Activated CD4-positive, alpha-beta memory T cell treated with anti-CD3 and anti-CD28 coated beads, Interleukin-2, amount 10 ng/mL, durations not matched to agents 7 days and 5 days (primary cell): ENCODE data around the gene CFHR2. TPM values are rescaled to one million over a fixed set of nuclear protein-coding genes. Genes with fewer than 3 reads are reported as not detected.
"Not testable (repeated sequence)": the region's sequence is repeated elsewhere in the genome, so short reads cannot be mapped to it uniquely, and the experiment has no call there.

Experiments
- CTCF ChIA-PET: fragments of 350-600 bp; sonication (Branson Sonifier 250); formaldehyde crosslinking; loops from one replicate; lab custom pipeline; 2021; ENCODE audit warnings: antibody characterized with exemption, inconsistent platforms; lab: Charles Lee
- POLR2A ChIA-PET: fragments of 350-600 bp; sonication (Branson Sonifier 250); formaldehyde crosslinking; loops from one replicate; lab custom pipeline; 2021; ENCODE audit warnings: antibody characterized with exemption; lab: Charles Lee
- DNase-seq: peaks from one replicate; pipeline ENCODE4 v3.0.0-alpha.2; 2020
- H3K27ac Mint-ChIP-seq: one replicate; pipeline ENCODE4 v1.8.0; 2021; ENCODE audit warnings: mild to moderate bottlenecking, mixed read lengths
- H3K27me3 Mint-ChIP-seq: one replicate; pipeline ENCODE4 v1.8.0; 2021; ENCODE audit warnings: mixed read lengths
- H3K36me3 Mint-ChIP-seq: one replicate; pipeline ENCODE4 v1.8.0; 2021; ENCODE audit warnings: low read depth, mixed read lengths
- H3K4me1 Mint-ChIP-seq: one replicate; pipeline ENCODE4 v1.8.0; 2021; ENCODE audit warnings: mixed read lengths
- H3K4me3 Mint-ChIP-seq: one replicate; pipeline ENCODE4 v1.8.0; 2021; ENCODE audit warnings: mild to moderate bottlenecking, mixed read lengths
- H3K9me3 Mint-ChIP-seq: one replicate; pipeline ENCODE4 v1.8.0; 2021; ENCODE audit warnings: mixed read lengths
- total RNA-seq, 2 experiments: library from RNA; stranded (reverse); gene quantifications; one replicate each; pipeline ENCODE4 v1.2.3, GENCODE V29; 2021

Gene CFHR2
- total RNA-seq, 2 experiments from 2014 or later, result not detected

DNA sequence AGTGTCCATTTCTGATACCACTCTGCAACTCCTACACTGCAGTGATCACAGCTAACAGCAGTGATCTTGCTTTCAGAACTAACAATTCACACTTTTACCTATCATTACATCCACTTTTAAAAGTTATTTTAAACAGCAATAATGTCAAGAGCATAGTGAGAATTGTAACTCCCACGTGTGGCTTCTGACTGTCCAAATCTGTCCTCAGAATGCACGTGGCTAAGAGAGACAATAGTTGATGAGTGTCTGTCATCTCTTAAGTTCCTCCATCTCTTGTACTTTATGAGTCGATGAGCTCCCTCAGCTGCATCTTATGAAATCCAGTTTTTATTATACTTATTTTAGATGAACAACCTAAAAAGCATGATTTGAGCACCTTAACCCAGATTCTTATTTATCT, 17.3 kb downstream of the CFHR2 start:
- Mint-ChIP-seq H3K27ac (no peak overlapping the region), H3K36me3 (no peaks in the 10 kb centered on the region), H3K4me3 (no peak overlapping the region), H3K4me1 (no peaks in the 10 kb centered on the region), H3K9me3 (peaks cover 2% of the 10 kb centered on the region), H3K27me3 (no peaks in the 10 kb centered on the region)
- POLR2A ChIA-PET, result no interaction called here
- CTCF ChIA-PET, result no interaction called here
- DNase-seq, result no peak

DNA sequence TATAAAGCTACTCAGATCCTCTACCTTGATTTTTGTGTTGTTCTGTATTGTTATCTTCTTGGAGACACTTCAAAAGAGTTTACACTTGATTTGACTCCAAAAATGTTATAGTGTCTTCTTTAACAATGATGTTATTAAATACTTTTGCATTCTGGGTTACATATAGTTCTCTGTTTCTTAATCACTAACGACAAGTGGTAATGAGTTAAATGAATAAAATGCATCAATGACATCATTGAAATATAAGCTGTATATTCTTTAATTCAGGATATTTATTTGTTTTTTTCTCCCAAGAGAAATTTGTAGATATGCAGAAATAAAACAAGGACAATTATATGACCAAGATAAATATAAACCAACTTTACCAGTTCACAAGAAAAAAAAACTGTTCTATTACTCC, 26.6 kb downstream of the CFHR2 start:
- ChIA-PET POLR2A (no interaction called here), CTCF (no interaction called here)
- Mint-ChIP-seq H3K27me3 (no peaks in the 10 kb centered on the region), H3K4me3 (no peak overlapping the region), H3K27ac (no peak overlapping the region), H3K9me3 (no peaks in the 10 kb centered on the region), H3K4me1 (no peaks in the 10 kb centered on the region), H3K36me3 (no peaks in the 10 kb centered on the region)
- DNase-seq, result no peak

DNA sequence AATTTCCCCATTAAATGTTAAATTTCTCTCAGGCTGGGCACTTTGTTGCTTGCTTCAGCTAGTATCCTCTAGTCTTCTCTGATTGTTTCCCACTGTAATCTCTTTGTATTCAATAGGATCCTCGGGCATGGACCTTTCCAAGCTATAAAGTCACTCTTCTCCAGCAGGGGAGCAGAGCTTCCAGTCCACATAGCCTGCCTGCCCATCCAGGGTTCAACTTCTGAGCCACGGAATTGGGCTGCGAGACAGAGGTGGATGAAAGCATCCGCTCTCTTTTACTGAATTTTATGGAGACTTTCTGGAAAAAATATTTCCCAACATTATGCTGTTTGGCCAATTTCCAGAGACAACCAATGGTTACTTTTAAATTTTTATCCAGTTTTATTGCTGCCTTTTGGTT, 32.7 kb downstream of the CFHR2 start:
- no peaks in the 10 kb centered on the region for H3K27me3 Mint-ChIP-seq
- DNase-seq, result no peak
- POLR2A ChIA-PET, result no interaction called here
- CTCF ChIA-PET, result no interaction called here
- no peak overlapping the region for H3K4me3 Mint-ChIP-seq
- H3K27ac Mint-ChIP-seq, result no peak overlapping the region
- no peaks in the 10 kb centered on the region for H3K4me1 Mint-ChIP-seq
- no peaks in the 10 kb centered on the region for H3K9me3 Mint-ChIP-seq
- no peaks in the 10 kb centered on the region for H3K36me3 Mint-ChIP-seq

DNA sequence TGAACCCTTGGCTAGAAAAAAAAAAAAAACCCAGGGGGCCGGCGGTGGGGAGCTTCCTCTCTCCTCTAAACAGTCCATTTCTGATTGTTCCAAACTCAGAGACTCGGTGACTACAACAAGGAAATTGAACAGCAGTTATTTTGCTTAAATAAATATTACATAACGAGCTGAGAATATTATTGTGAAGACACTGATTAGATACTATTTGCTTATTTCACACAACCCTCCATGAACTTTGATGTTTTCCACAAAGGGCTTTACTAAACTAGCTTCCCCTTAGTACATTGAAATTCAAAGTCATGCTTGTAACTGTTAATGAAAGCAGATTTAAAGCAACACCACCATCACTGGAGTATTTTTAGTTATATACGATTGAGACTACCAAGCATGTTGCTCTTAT, 33.7 kb downstream of the CFHR2 start, which contains the start of gene CFHR5:
TSS of gene CFHR5 (plus strand) at position 279 of the 400 bp plus-strand sequence. CDS start at position 388, 109 bp downstream.
- ChIA-PET POLR2A (interaction anchor here (0.6 kb wide), 1 partner anchor 101 kb away, joined by 4 read pairs; no protein-coding TSS in a partner anchor), CTCF (no interaction called here)
- Mint-ChIP-seq H3K36me3 (no peaks in the 10 kb centered on the region), H3K27ac (no peak within 1 kb of the TSS), H3K4me1 (no peaks in the 10 kb centered on the region), H3K4me3 (no peak within 1 kb of the TSS), H3K27me3 (no peaks in the 10 kb centered on the region), H3K9me3 (no peaks in the 10 kb centered on the region)
- no peak for DNase-seq

DNA sequence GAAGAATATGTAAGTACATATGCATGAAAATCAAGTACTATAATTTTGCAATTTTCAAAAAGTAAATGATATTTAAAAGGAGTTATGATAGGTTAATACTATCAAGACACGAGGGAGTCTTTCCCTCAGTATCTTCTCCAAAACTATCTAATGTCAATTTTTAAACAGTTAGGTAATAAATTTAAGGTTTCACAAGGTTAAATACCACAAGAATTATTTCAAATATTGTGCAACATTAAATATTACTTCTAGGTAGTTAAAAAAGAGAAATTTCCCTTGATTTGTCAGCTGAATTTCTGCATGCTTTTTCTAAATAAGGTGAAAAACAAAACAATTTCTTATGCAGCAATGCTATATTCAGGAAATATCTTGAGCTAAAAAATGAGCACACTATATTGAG, 37.3 kb downstream of the CFHR2 start:
- Mint-ChIP-seq H3K36me3 (no peaks in the 10 kb centered on the region), H3K27ac (no peak overlapping the region), H3K4me3 (no peak overlapping the region), H3K4me1 (no peaks in the 10 kb centered on the region), H3K27me3 (no peaks in the 10 kb centered on the region), H3K9me3 (no peaks in the 10 kb centered on the region)
- DNase-seq, result no peak
- CTCF ChIA-PET, result no interaction called here
- POLR2A ChIA-PET, result no interaction called here

DNA sequence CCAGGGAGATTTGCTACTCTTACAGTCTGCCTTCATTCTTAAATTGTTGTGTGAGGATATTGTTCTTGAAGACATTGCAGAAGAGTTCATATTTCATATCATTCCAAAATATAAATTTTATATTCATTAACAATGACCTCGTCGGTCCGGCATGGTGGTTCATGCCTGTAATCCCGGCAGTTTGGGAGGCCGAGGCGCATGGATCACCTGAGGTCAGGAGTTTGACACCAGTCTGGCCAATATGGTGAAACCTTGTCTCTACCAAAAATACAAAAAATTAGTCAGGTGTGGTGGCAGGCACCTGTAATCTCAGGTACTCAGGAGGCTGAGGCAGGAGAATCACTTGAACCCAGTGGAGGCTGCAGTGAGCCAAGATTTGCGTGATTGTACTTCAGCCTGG, 38.7 kb downstream of the CFHR2 start:
- DNase-seq, H3K27ac Mint-ChIP-seq, CTCF ChIA-PET, POLR2A ChIA-PET, H3K4me1 Mint-ChIP-seq, H3K4me3 Mint-ChIP-seq, H3K36me3 Mint-ChIP-seq, H3K9me3 Mint-ChIP-seq, H3K27me3 Mint-ChIP-seq: not testable (repeated sequence)

DNA sequence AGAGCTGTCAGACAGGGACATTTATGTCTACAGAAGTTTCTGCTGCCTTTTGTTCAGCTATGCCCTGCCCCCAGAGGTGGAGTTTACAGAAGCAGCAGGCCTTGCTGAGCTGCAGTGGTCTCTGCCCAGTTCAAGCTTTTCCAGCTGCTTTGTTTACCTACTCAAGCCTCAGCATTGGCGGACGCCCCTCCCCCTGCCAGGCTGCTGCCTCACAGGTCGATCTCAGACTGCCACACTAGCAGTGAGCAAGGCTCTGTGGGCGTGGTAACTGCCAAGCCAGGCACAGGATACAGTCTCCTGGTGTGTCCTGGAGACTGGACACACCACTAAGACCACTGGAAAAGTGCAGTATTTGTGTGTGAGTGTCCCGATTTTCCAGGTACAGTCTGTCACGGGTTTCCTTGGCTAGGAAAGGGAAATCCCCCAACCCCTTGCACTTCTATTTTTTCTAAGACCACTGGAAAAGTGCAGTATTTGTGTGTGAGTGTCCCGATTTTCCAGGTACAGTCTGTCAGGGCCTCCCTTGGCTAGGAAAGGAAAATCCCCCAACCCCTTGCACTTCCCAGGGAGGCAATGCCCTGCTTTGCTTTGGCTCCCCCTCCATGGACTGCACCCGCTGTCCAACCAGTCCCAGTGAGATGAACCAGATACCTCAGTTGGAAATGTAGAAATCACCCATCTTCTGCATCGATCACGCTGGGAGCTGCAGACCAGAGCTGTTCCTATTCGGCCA, 48.5 kb downstream of the CFHR2 start:
- H3K27ac Mint-ChIP-seq, H3K9me3 Mint-ChIP-seq, H3K27me3 Mint-ChIP-seq, H3K4me3 Mint-ChIP-seq, H3K4me1 Mint-ChIP-seq, CTCF ChIA-PET, POLR2A ChIA-PET, DNase-seq, H3K36me3 Mint-ChIP-seq: not testable (repeated sequence)

DNA sequence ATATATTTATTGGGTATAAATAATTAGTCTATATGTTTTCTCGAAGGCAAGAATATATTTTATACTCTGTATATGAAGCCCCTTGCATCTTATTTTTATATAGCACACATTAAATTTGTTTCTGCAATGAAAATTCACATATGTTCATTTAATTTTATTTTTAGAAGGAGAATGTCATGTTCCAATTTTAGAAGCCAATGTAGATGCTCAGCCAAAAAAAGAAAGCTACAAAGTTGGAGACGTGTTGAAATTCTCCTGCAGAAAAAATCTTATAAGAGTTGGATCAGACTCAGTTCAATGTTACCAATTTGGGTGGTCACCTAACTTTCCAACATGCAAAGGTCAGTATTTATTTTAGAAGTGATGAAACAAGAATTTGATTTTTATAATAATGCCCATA, 50.4 kb downstream of the CFHR2 start:
- Mint-ChIP-seq H3K27ac (no peak overlapping the region), H3K4me1 (no peaks in the 10 kb centered on the region), H3K27me3 (no peaks in the 10 kb centered on the region), H3K4me3 (no peak overlapping the region), H3K36me3 (no peaks in the 10 kb centered on the region), H3K9me3 (no peaks in the 10 kb centered on the region)
- POLR2A ChIA-PET, result no interaction called here
- CTCF ChIA-PET, result no interaction called here
- DNase-seq, result no peak

DNA sequence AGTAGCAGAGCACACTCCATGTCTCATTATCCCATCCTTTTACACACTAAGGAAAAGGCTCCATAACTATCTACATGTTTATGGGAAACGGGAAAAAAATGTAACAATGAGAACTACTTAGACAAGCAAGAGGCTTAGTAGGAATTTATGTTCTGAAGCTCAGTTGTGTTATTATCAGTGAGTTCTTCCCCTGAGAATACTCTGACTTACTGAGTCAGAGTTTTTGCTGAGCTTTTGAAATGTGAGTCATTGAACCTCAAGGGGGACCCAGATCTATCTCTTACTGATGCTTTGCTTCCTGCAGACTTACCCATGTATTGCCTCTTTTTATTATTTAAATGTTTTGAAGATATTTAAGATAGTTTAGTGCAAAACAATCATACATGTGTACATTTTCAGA, 53.9 kb downstream of the CFHR2 start:
- ChIA-PET POLR2A (no interaction called here), CTCF (no interaction called here)
- DNase-seq, result no peak
- no peaks in the 10 kb centered on the region for H3K27me3 Mint-ChIP-seq
- H3K36me3 Mint-ChIP-seq, result no peaks in the 10 kb centered on the region
- no peak overlapping the region for H3K4me3 Mint-ChIP-seq
- no peaks in the 10 kb centered on the region for H3K9me3 Mint-ChIP-seq
- no peak overlapping the region for H3K27ac Mint-ChIP-seq
- no peaks in the 10 kb centered on the region for H3K4me1 Mint-ChIP-seq

DNA sequence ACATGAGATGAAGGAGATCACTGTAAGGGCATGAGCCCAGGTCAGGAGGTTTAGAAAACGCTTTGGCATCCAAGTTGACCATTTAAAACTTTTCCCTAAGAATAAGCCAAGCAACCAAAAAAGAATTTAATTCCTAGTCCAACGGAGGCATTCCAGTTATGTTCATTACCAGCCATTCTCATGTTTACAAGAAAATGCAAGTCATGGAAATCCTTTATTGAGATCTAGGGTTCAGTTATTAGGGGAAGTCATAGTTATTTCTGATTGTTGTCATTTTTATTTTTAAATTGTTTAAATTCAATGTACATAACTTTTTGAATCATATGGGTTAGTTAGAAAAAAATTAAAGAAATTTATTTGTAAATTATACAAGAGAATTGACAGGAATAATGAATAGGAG, 58.3 kb downstream of the CFHR2 start:
- H3K27ac Mint-ChIP-seq, result no peak overlapping the region
- H3K27me3 Mint-ChIP-seq, result no peaks in the 10 kb centered on the region
- DNase-seq, result no peak
- H3K9me3 Mint-ChIP-seq, result no peaks in the 10 kb centered on the region
- H3K36me3 Mint-ChIP-seq, result no peaks in the 10 kb centered on the region
- CTCF ChIA-PET, result no interaction called here
- POLR2A ChIA-PET, result no interaction called here
- H3K4me1 Mint-ChIP-seq, result no peaks in the 10 kb centered on the region
- no peak overlapping the region for H3K4me3 Mint-ChIP-seq

DNA sequence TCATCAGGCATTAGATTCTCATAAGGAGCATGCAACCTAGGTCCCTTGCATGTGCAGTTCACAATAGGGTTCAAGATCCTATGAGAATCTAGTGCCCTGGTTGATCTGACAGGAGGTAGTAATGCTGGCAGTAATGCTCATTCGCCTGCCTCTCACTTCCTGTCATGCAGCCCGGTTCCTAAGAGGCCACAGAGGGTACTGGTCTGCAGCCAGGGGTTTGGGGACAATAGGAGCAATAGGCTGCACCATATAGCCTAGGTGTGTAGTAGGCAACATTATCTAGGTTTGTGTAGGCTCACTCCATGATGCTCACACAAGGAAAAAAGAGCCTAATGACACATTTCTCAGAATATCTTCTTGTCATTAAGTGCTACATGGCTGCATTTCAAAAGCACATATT, 59.6 kb downstream of the CFHR2 start:
- Mint-ChIP-seq H3K4me1 (no peaks in the 10 kb centered on the region), H3K27me3 (no peaks in the 10 kb centered on the region), H3K36me3 (no peaks in the 10 kb centered on the region), H3K9me3 (no peaks in the 10 kb centered on the region), H3K27ac (no peak overlapping the region), H3K4me3 (no peak overlapping the region)
- ChIA-PET POLR2A (no interaction called here), CTCF (no interaction called here)
- no peak for DNase-seq

DNA sequence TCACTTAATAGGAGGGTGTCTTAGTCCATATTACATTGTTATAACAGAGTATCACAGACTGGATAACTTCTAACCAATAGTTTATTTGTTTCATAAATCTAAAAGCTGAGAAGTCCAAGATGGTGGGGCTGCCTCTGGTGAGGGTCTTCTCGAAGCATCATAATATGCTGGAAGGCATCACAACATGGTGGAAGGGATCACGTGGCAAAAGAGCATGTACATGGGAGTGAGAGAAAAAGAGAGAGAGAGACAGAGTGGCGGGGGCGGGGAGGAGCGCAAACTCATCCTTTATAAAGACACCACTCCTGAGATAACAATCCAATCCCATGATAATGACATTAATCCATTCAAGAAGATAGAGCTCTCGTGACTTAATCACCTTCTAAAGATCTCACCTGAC, 65.3 kb downstream of the CFHR2 start:
- no peaks in the 10 kb centered on the region for H3K36me3 Mint-ChIP-seq
- peaks cover 3% of the 10 kb centered on the region for H3K9me3 Mint-ChIP-seq
- DNase-seq, result no peak
- CTCF ChIA-PET, result no interaction called here
- H3K4me1 Mint-ChIP-seq, result no peaks in the 10 kb centered on the region
- no peaks in the 10 kb centered on the region for H3K27me3 Mint-ChIP-seq
- no peak overlapping the region for H3K27ac Mint-ChIP-seq
- H3K4me3 Mint-ChIP-seq, result no peak overlapping the region
- POLR2A ChIA-PET, result no interaction called here
